GM21360 (cell line): ENCODE data around the gene E2F1.

Experiments
- ATAC-seq: cut with Tn5 transposase; IDR thresholded peaks from one replicate; pipeline ENCODE4 v1.9.1; 2021; ENCODE audit warnings: mild to moderate bottlenecking, moderate library complexity; ENCODE audit not compliant: unreplicated experiment

Gene E2F1

GRCh38 chr20:33686100-33686983, at the start of gene E2F1:
Gene E2F1 (minus strand): TSS chr20:33686385. CDS start chr20:33686264, 121 bp downstream.
- ATAC-seq: peak; percentile 74

- no peak for ATAC-seq
Observed at GRCh38 chr20:33733654-33734576, 47.7 kb upstream of the E2F1 start.

- peak; percentile 33 for ATAC-seq
Observed at GRCh38 chr20:33732166-33732970, 46.2 kb upstream of the E2F1 start.

GRCh38 chr20:33731693-33732165, 45.5 kb upstream of the E2F1 start, which contains the start of gene ZNF341:
Gene ZNF341 (plus strand): TSS chr20:33731996. CDS start chr20:33732022, 26 bp downstream.
- ATAC-seq: peak; percentile 75

- ATAC-seq: no peak
Observed at GRCh38 chr20:33730946-33731692, 44.9 kb upstream of the E2F1 start.

GRCh38 chr20:33729101-33729500, 42.9 kb upstream of the E2F1 start:
- no peak for ATAC-seq

- ATAC-seq: no peak
Observed at GRCh38 chr20:33728463-33728862, 42.3 kb upstream of the E2F1 start.

GRCh38 chr20:33727806-33728205, 41.6 kb upstream of the E2F1 start:
- ATAC-seq: no peak

GRCh38 chr20:33727115-33727479, 40.9 kb upstream of the E2F1 start:
- no peak for ATAC-seq

GRCh38 chr20:33725607-33726264, 39.6 kb upstream of the E2F1 start:
- ATAC-seq: no peak

- ATAC-seq: no peak
Observed at GRCh38 chr20:33724439-33725094, 38.4 kb upstream of the E2F1 start.

GRCh38 chr20:33721391-33722140, 35.4 kb upstream of the E2F1 start:
- no peak for ATAC-seq

- peak; percentile 95 for ATAC-seq
Observed at GRCh38 chr20:33719989-33720709, 34.0 kb upstream of the E2F1 start, which contains the start of gene PXMP4. Gene PXMP4 (minus strand): TSS chr20:33720310. CDS start chr20:33720207, 103 bp downstream.

- no peak for ATAC-seq
Observed at GRCh38 chr20:33719277-33719988, 33.2 kb upstream of the E2F1 start.

- ATAC-seq: no peak
Observed at GRCh38 chr20:33716498-33716897, 30.3 kb upstream of the E2F1 start.

- ATAC-seq: no peak
Observed at GRCh38 chr20:33713865-33714367, 27.7 kb upstream of the E2F1 start.

- ATAC-seq: no peak
Observed at GRCh38 chr20:33711446-33711738, 25.2 kb upstream of the E2F1 start.
